T-cell (primary cell): ENCODE results near the gene MLXIP. TPM values are rescaled to one million over a fixed set of nuclear protein-coding genes. Genes with fewer than 3 reads are reported as not detected.

ENCODE experiments used
- ATAC-seq, 4 experiments: fragments of 200-7000 bp in 3 of 4; fragments of 150-1000 bp in 1 of 4; cut with Tn5 transposase; replicated peaks in 1 of 4; 1 replicate in 3 of 4; 2 replicates in 1 of 4; pipeline ENCODE4 v1.10.0; 2021; ENCODE audit warnings: moderate library complexity in 3 of 4, mild to moderate bottlenecking in 2 of 4, moderate number of reproducible peaks in 1 of 4
- CTCF ChIA-PET, 2 donors: fragments of 300-600 bp; sonication (Branson Sonifier 250); formaldehyde crosslinking; loops; one replicate each; lab custom pipeline; 2022; ENCODE audit warnings: antibody characterized with exemption in 2 of 2; lab: Charles Lee
- POLR2A ChIA-PET, 2 donors: fragments of 300-600 bp; sonication (Branson Sonifier 250); formaldehyde crosslinking; loops; one replicate each; lab custom pipeline; 2022; ENCODE audit warnings: antibody characterized with exemption in 2 of 2; lab: Charles Lee
- DNase-seq, 35 experiments: peaks; one replicate each; pipeline versions ENCODE4 v3.0.0 to v3.0.0-alpha.2; 2013 to 2023
- H3K27ac ChIP-seq: one replicate; pipeline ENCODE4 v1.5.1; 2013; ENCODE audit warnings: low read length
- H3K27me3 ChIP-seq, 2 experiments: replicated peaks in 1 of 2; 1 replicate in 1 of 2; 2 replicates in 1 of 2; pipeline versions ENCODE4 v1.6.1 to v1.7.0; 2013; ENCODE audit warnings: low read length in 1 of 2, mixed read lengths in 1 of 2; ENCODE audit not compliant: control insufficient read depth in 2 of 2, insufficient read depth in 2 of 2; ENCODE audit errors: extremely low read depth in 1 of 2
- H3K36me3 ChIP-seq, 2 donors: 1 replicate in 1 of 2; 2 replicates in 1 of 2; pipeline versions ENCODE4 v1.6.1 to v1.7.0; 2013; ENCODE audit warnings: low read length in 1 of 2; ENCODE audit not compliant: control insufficient read depth in 2 of 2, insufficient read depth in 1 of 2; ENCODE audit errors: extremely low read depth in 1 of 2
- H3K4me1 ChIP-seq, 2 experiments: 1 replicate in 1 of 2; 2 replicates in 1 of 2; pipeline versions ENCODE4 v1.6.1 to v1.7.0; 2013; ENCODE audit warnings: low read length in 2 of 2, mixed read lengths in 1 of 2; ENCODE audit not compliant: insufficient read depth in 2 of 2, control insufficient read depth in 1 of 2; ENCODE audit errors: extremely low read depth in 1 of 2
- H3K4me3 ChIP-seq, 2 donors: 1 replicate in 1 of 2; 2 replicates in 1 of 2; pipeline versions ENCODE4 v1.5.1 to v1.7.0; 2013; ENCODE audit warnings: mild to moderate bottlenecking in 2 of 2, low read length in 1 of 2, moderate library complexity in 1 of 2; ENCODE audit not compliant: control insufficient read depth in 1 of 2; ENCODE audit errors: extremely low read depth in 1 of 2
- H3K9me3 ChIP-seq: 2 replicates; pipeline ENCODE4 v1.7.0; 2013
- H3K27ac Mint-ChIP-seq, 2 donors: one replicate each; pipeline ENCODE4 v1.8.0; 2020 to 2021; ENCODE audit warnings: mild to moderate bottlenecking in 2 of 2, mixed read lengths in 2 of 2
- H3K27me3 Mint-ChIP-seq, 2 donors: one replicate each; pipeline ENCODE4 v1.8.0; 2021 to 2022; ENCODE audit warnings: mixed read lengths in 2 of 2
- H3K36me3 Mint-ChIP-seq: one replicate; pipeline ENCODE4 v1.8.0; 2021; ENCODE audit warnings: mixed read lengths
- H3K4me1 Mint-ChIP-seq, 3 donors: one replicate each; pipeline ENCODE4 v1.8.0; 2020 to 2022; ENCODE audit warnings: mixed read lengths in 3 of 3, mild to moderate bottlenecking in 1 of 3
- H3K4me3 Mint-ChIP-seq, 3 donors: one replicate each; pipeline ENCODE4 v1.8.0; 2020 to 2022; ENCODE audit warnings: mild to moderate bottlenecking in 3 of 3, mixed read lengths in 3 of 3, moderate library complexity in 3 of 3
- H3K9me3 Mint-ChIP-seq, 3 donors: one replicate each; pipeline ENCODE4 v1.8.0; 2020 to 2022; ENCODE audit warnings: mixed read lengths in 3 of 3
- WGBS: methylation state at CpG from one replicate; pipeline ENCODE4 v1.1.5; 2013; ENCODE audit warnings: missing lambda C conversion rate; ENCODE audit not compliant: insufficient coverage; 5-methylcytosine and 5-hydroxymethylcytosine counted together
- total RNA-seq, 35 experiments: library from RNA in 6 of 35; stranded (reverse) in 6 of 35; fragments of 120-200 nt in 1 of 35; gene quantifications; one replicate each; pipeline versions ENCODE4 v1.2.1 to v1.2.4 and lab custom pipeline; 2013 to 2026

The MLXIP gene
- total RNA-seq, 5 donors from 2014 or later (not counting 1 experiment from before 2014, with no cell fraction given) = 87.9 to 113 (median 98.3) TPM

DNA sequence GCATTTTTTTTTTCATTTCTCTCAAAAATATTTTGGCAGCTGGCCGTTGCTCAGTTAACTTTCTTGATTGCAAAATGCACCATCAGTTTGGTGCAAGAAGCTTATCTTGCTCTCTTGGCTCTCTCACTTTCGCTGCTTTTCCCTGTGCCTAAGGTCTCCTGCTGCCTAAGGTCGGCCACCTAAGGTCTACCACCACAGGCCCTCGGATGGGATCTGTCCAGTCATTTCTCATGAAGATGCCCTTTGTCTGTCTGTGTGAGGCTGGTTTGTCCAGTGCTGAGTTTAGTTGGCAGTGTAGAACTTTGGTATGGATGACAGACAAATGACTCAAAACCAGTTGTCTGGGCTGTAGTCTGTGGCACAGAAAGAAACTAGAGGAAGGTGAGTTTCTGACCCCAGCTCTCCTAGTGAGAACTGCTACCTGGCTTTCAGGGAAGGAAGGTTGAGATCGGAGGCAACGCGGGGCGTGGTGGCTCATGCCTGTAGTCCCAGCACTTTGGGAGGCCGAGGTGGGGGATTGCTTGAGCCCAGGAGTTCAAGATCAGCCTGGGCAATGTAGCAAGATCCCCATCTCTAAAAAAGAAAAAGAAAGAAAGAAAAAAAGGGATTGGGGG, 2.6 kb downstream of the MLXIP start:
- 17% methylated on average over 4 of the region's 9 CpGs for WGBS
- H3K4me3 Mint-ChIP-seq = peak overlapping the region; percentile 86 to 92 (median 92)
- ATAC-seq (no peak), DNase-seq (no peak)
- ChIA-PET CTCF (interaction anchor here in 1 of 2 donors (0.6 to 1.3 kb wide), 6 partner anchors 10 to 141 kb away, joined by 3 to 4 read pairs (median 4); no protein-coding TSS in a partner anchor), POLR2A (interaction anchor here (0.6 to 1.6 kb wide), 5 partner anchors 8 to 35 kb away, joined by 3 to 5 read pairs (median 4); no protein-coding TSS in a partner anchor)
- H3K27ac Mint-ChIP-seq = peak overlapping the region; percentile 92 to 97
- peak overlapping the region; percentile 75 for H3K27ac ChIP-seq
- no peaks in the 10 kb centered on the region for H3K9me3 ChIP-seq
- H3K27me3 Mint-ChIP-seq = no peaks in the 10 kb centered on the region
- peaks cover 29 to 80% of the 10 kb centered on the region in 2 experiments for H3K4me1 ChIP-seq
- H3K4me3 ChIP-seq = peak overlapping the region; percentile 92 to 94
- H3K9me3 Mint-ChIP-seq = no peaks in the 10 kb centered on the region
- peaks cover 11% of the 10 kb centered on the region for H3K36me3 Mint-ChIP-seq
- peaks cover 0 to 17% of the 10 kb centered on the region in 2 donors for H3K36me3 ChIP-seq
- H3K4me1 Mint-ChIP-seq = peaks cover 49 to 66% (median 61%) of the 10 kb centered on the region in 3 donors
- peaks cover 0 to 4% of the 10 kb centered on the region in 2 experiments for H3K27me3 ChIP-seq

DNA sequence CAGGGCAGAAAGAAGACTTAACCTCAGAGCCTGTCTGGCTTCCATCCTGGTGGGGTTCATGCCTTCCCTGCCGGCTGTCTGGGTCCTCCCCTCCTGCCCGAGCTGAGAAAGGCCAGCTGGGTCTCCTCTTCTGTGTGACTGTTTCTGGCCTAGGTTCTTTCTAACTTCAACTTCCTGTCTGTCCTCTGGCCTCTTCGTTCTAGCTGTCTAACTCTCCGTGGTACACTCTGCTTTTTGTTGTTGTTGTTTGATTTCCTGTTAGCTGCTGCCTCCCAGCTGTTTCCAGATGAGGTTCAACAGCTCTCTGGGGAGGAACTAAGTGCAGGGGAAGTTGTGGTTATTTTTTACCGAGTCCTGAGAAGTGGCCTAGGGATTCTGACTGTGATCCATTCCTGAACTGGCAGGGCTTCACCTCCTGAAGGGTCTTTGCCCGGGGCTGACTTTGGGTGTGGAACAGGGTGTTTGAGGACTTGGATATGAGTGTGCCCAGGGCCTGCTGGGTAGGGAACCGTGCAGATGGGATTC, 3.2 kb downstream of the MLXIP start:
- Mint-ChIP-seq H3K9me3 (no peaks in the 10 kb centered on the region), H3K4me1 (peaks cover 47 to 69% (median 67%) of the 10 kb centered on the region in 3 donors), H3K36me3 (peaks cover 11% of the 10 kb centered on the region), H3K27me3 (no peaks in the 10 kb centered on the region), H3K27ac (peak overlapping the region; percentile 92 to 97), H3K4me3 (peak overlapping the region; percentile 86 to 92 (median 92))
- peak overlapping the region; percentile 75 for H3K27ac ChIP-seq
- peaks cover 0 to 4% of the 10 kb centered on the region in 2 experiments for H3K27me3 ChIP-seq
- POLR2A ChIA-PET = no interaction called here
- CTCF ChIA-PET = interaction anchor here in 1 of 2 donors (0.6 to 1.3 kb wide), 7 partner anchors 9 to 140 kb away, joined by 3 to 4 read pairs (median 4); no protein-coding TSS in a partner anchor
- H3K36me3 ChIP-seq = peaks cover 0 to 17% of the 10 kb centered on the region in 2 donors
- peaks cover 34 to 86% of the 10 kb centered on the region in 2 experiments for H3K4me1 ChIP-seq
- 7% methylated on average over 5 of the region's 7 CpGs for WGBS
- H3K9me3 ChIP-seq = no peaks in the 10 kb centered on the region
- DNase-seq (peak in 20 of 35 experiments; percentile 3 to 68 (median 32)), ATAC-seq (peak; percentile 35 to 45 (median 39))
- peak overlapping the region; percentile 92 to 94 for H3K4me3 ChIP-seq

DNA sequence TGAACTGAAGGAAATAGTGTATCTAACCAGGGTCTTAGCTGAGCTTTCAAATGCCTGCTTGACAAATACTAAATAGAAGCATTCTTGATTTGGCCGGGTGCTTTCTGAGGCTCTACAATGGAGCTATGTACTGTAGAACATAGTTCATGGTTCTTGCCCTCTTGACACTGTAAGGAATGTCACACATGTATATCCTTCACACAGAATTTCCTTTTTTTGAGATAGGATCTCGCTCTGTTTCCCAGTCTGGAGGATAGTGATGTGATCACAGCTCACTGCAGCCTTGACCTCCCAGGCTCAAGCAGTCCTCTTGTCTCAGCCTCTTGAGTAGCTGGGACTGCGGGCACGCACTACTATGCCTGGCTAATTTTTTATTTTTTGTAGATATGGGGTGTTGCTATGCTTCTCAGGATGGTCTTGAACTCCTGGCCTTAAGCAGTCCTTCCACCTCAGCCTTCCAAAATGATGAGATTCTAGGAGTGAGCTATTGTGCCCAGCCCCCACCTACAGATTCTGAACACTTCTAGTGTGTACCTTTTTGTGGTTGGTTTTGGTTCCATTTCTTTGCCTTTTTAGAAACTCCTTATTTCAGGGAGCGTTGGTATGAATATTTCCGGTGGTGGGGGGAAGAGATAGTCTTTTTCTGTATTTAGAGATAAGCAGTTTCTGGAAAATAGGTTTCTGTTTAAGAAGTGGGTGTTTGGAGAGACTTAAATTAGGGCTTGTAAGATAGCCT, 4.2 kb downstream of the MLXIP start:
- Mint-ChIP-seq H3K27ac (peak overlapping the region; percentile 92 to 97), H3K4me3 (peak overlapping the region; percentile 86 to 92 (median 92)), H3K27me3 (no peaks in the 10 kb centered on the region), H3K9me3 (no peaks in the 10 kb centered on the region), H3K36me3 (peaks cover 14% of the 10 kb centered on the region), H3K4me1 (peaks cover 47 to 75% (median 75%) of the 10 kb centered on the region in 3 donors)
- POLR2A ChIA-PET = no interaction called here
- CTCF ChIA-PET = interaction anchor here in 1 of 2 donors (0.6 to 1.3 kb wide), 5 partner anchors 8 to 47 kb away, joined by 3 to 4 read pairs (median 3); no protein-coding TSS in a partner anchor
- DNase-seq (no peak), ATAC-seq (no peak)
- H3K9me3 ChIP-seq = no peaks in the 10 kb centered on the region
- H3K36me3 ChIP-seq = peaks cover 0 to 23% of the 10 kb centered on the region in 2 donors
- WGBS = 45% methylated on average over 3 of the region's 6 CpGs
- H3K4me1 ChIP-seq = peaks cover 40 to 86% of the 10 kb centered on the region in 2 experiments
- H3K4me3 ChIP-seq = peak overlapping the region in 1 of 2 donors; percentile 41
- peak overlapping the region; percentile 75 for H3K27ac ChIP-seq
- no peaks in the 10 kb centered on the region for H3K27me3 ChIP-seq

DNA sequence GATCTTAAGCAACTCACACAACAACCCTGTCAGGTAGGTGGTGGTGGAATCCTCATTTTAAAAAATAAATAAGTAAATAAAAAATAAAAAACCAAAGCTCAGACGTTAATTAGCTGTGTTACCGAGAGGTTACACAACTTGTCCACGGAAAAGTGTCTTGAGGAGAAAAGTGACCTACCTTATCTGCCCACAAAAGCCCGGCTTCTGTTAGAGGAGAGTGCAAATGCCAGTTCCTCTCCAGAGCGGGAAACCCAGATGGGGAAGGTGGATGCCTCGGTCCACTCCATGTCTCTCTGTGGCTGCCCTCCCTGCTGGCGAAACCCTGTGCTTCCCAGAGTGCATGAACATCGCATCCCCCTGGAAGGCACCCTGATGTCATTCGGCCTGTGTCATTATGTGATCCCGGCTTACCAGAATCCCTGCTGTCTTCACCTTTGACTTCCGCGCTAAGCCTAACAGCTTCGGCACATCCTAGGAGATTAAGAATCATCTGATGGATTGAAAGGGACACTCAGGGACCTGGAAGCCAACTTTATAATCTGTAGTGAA, 6.4 kb downstream of the MLXIP start:
- Histone ChIP-seq H3K4me1 (peaks cover 59 to 88% of the 10 kb centered on the region in 2 experiments), H3K4me3 (no peak overlapping the region), H3K27ac (no peak overlapping the region), H3K9me3 (no peaks in the 10 kb centered on the region), H3K27me3 (no peaks in the 10 kb centered on the region), H3K36me3 (peaks cover 0 to 29% of the 10 kb centered on the region in 2 donors)
- no peaks in the 10 kb centered on the region for H3K9me3 Mint-ChIP-seq
- 96% methylated on average over 8 of the region's 13 CpGs for WGBS
- H3K27ac Mint-ChIP-seq = peak overlapping the region; percentile 33 to 94
- DNase-seq (no peak), ATAC-seq (no peak)
- no peaks in the 10 kb centered on the region for H3K27me3 Mint-ChIP-seq
- H3K4me1 Mint-ChIP-seq = peaks cover 47 to 81% (median 79%) of the 10 kb centered on the region in 3 donors
- ChIA-PET POLR2A (no interaction called here), CTCF (no interaction called here)
- H3K36me3 Mint-ChIP-seq = peaks cover 14% of the 10 kb centered on the region
- peak overlapping the region in 1 of 3 donors; percentile 86 for H3K4me3 Mint-ChIP-seq

DNA sequence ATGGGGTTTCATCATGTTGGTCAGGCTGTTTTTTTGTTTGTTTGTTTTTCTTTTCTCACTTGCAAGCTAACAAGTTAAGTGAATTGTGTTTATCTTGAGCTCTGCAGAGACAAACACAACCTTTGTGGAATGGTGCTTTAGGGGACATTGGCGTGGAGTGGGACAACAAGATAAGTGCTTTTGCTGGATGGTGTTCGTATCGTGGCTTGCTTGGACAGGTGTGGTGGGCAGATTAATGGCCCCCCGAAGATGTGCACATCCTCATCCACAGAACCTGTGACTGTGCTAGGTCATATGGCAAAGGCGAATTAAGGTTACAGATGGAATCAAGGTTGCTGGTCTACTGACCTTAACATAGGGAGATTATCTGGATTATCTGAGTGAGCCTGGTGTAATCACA, 7.0 kb downstream of the MLXIP start:
- peaks cover 41 to 76% (median 75%) of the 10 kb centered on the region in 3 donors for H3K4me1 Mint-ChIP-seq
- no peak for DNase-seq
- H3K27ac Mint-ChIP-seq = peak overlapping the region; percentile 89 to 94
- Histone ChIP-seq H3K9me3 (no peaks in the 10 kb centered on the region), H3K4me1 (peaks cover 63 to 85% of the 10 kb centered on the region in 2 experiments), H3K27ac (no peak overlapping the region), H3K27me3 (no peaks in the 10 kb centered on the region), H3K4me3 (peak overlapping the region in 1 of 2 donors; percentile 7), H3K36me3 (peaks cover 0 to 29% of the 10 kb centered on the region in 2 donors)
- 90% methylated on average over 2 of the region's 5 CpGs for WGBS
- H3K36me3 Mint-ChIP-seq = peaks cover 14% of the 10 kb centered on the region
- POLR2A ChIA-PET = no interaction called here
- peak overlapping the region; percentile 60 to 86 (median 65) for H3K4me3 Mint-ChIP-seq
- no peak for ATAC-seq
- CTCF ChIA-PET = no interaction called here
- H3K27me3 Mint-ChIP-seq = no peaks in the 10 kb centered on the region
- H3K9me3 Mint-ChIP-seq = no peaks in the 10 kb centered on the region
